GM13977 (cell line): ENCODE data around the gene PTPN7.
A peak's percentile ranks its signal among the peaks of the same experiment; 100 is the strongest.

ENCODE experiments used
- DNase-seq: peaks from one replicate; pipeline ENCODE4 v3.0.0; 2012; ENCODE audit warnings: low spot score
- CTCF ChIP-seq: IDR thresholded peaks from 2 replicates; pipeline ENCODE4 v1.5.1; 2012; ENCODE audit warnings: mild to moderate bottlenecking, control low read depth; ENCODE audit not compliant: insufficient read depth; ENCODE audit errors: extremely low read depth, missing control alignments
- in situ Hi-C: fragments of 300-500 bp; cut with MboI; formaldehyde crosslinking; loops from one replicate; pipeline ENCODE4 v1.12.0; 2022; ENCODE audit warnings: low sequenced_read_pairs, low pct_unique_long_range_greater_than_20kb, mixed read lengths, inconsistent platforms; ENCODE audit not compliant: unreplicated experiment

PTPN7 gene

GRCh38 chr1:202165942-202166843 lies 5.8 kb upstream of the PTPN7 start:
- no peak for DNase-seq
- no peak for TF ChIP-seq CTCF
- in situ Hi-C loops: no loop called here

GRCh38 chr1:202165267-202165941 lies 5.0 kb upstream of the PTPN7 start:
- no peak for DNase-seq
- TF ChIP-seq CTCF: no peak
- in situ Hi-C loops: no loop called here

GRCh38 chr1:202164271-202165037 lies 4.1 kb upstream of the PTPN7 start:
- no peak for TF ChIP-seq CTCF
- in situ Hi-C loops: no loop called here
- peak; percentile 87 for DNase-seq

- DNase-seq: no peak
- no peak for TF ChIP-seq CTCF
- in situ Hi-C loops: no loop called here
These were observed 3.2 kb upstream of the PTPN7 start for GRCh38 chr1:202163281-202164270.

- in situ Hi-C loops: no loop called here
- TF ChIP-seq CTCF: no peak
- DNase-seq: no peak
These were observed 2.2 kb upstream of the PTPN7 start for GRCh38 chr1:202162418-202163280.
